Naive thymus-derived CD4-positive, alpha-beta T cell (primary cell): ENCODE results near the gene OXNAD1. TPM values are rescaled to one million over a fixed set of nuclear protein-coding genes. Genes with fewer than 3 reads are reported as not detected.

ENCODE experiments used
- ATAC-seq: fragments of 150-1000 bp; cut with Tn5 transposase; 2 replicates; pipeline ENCODE4 v1.10.0; 2021; ENCODE audit warnings: mild to moderate bottlenecking, moderate library complexity
- CTCF ChIA-PET: fragments of 350-600 bp; sonication (Branson Sonifier 250); formaldehyde crosslinking; loops from one replicate; lab custom pipeline; 2021; ENCODE audit warnings: antibody characterized with exemption; lab: Charles Lee
- POLR2A ChIA-PET: fragments of 350-600 bp; sonication (Branson Sonifier 250); formaldehyde crosslinking; loops from one replicate; lab custom pipeline; 2021; ENCODE audit warnings: antibody characterized with exemption, inconsistent platforms; lab: Charles Lee
- DNase-seq, 9 donors: peaks; one replicate each; pipeline versions ENCODE4 v3.0.0 to v3.0.0-alpha.2; 2020 to 2022; ENCODE audit warnings: mixed read lengths in 1 of 9
- H3K27ac ChIP-seq: one replicate; pipeline ENCODE4 v1.7.0; 2013; ENCODE audit warnings: mild to moderate bottlenecking, low read depth, low read length, moderate library complexity
- H3K27me3 ChIP-seq, 2 donors: one replicate each; pipeline ENCODE4 v1.7.0; 2013; ENCODE audit warnings: low read length in 2 of 2, mild to moderate bottlenecking in 2 of 2, moderate library complexity in 2 of 2; ENCODE audit not compliant: control insufficient read depth in 2 of 2, insufficient read depth in 2 of 2
- H3K36me3 ChIP-seq, 3 experiments: 1 replicate in 2 of 3; 2 replicates in 1 of 3; pipeline ENCODE4 v1.7.0; 2013; ENCODE audit warnings: low read length in 3 of 3, mild to moderate bottlenecking in 3 of 3, moderate library complexity in 1 of 3; ENCODE audit not compliant: insufficient read depth in 3 of 3, control insufficient read depth in 2 of 3
- H3K4me1 ChIP-seq, 2 donors: one replicate each; pipeline ENCODE4 v1.7.0; 2013; ENCODE audit warnings: low read length in 2 of 2, mild to moderate bottlenecking in 2 of 2, moderate library complexity in 1 of 2; ENCODE audit not compliant: control insufficient read depth in 2 of 2, insufficient read depth in 2 of 2
- H3K4me3 ChIP-seq: 2 replicates; pipeline ENCODE4 v1.7.0; 2013; ENCODE audit warnings: mild to moderate bottlenecking, low read length
- H3K9me3 ChIP-seq, 3 experiments: 1 replicate in 2 of 3; 2 replicates in 1 of 3; pipeline ENCODE4 v1.7.0; 2013; ENCODE audit warnings: low read length in 3 of 3; ENCODE audit not compliant: control insufficient read depth in 2 of 3
- H3K27ac Mint-ChIP-seq, 9 donors: one replicate each; pipeline ENCODE4 v1.8.0; 2020 to 2022; ENCODE audit warnings: mixed read lengths in 9 of 9, mild to moderate bottlenecking in 8 of 9, moderate library complexity in 5 of 9, inconsistent platforms in 2 of 9
- H3K27me3 Mint-ChIP-seq, 5 donors: one replicate each; pipeline ENCODE4 v1.8.0; 2021 to 2022; ENCODE audit warnings: mixed read lengths in 5 of 5, mild to moderate bottlenecking in 1 of 5
- H3K36me3 Mint-ChIP-seq, 5 donors: one replicate each; pipeline ENCODE4 v1.8.0; 2020 to 2022; ENCODE audit warnings: mixed read lengths in 5 of 5, mild to moderate bottlenecking in 3 of 5, inconsistent platforms in 1 of 5
- H3K4me1 Mint-ChIP-seq, 7 donors: one replicate each; pipeline ENCODE4 v1.8.0; 2020 to 2022; ENCODE audit warnings: mixed read lengths in 7 of 7, mild to moderate bottlenecking in 3 of 7, inconsistent platforms in 1 of 7
- H3K4me3 Mint-ChIP-seq, 10 donors: one replicate each; pipeline ENCODE4 v1.8.0; 2020 to 2022; ENCODE audit warnings: mild to moderate bottlenecking in 10 of 10, mixed read lengths in 10 of 10, moderate library complexity in 6 of 10, inconsistent platforms in 2 of 10
- H3K9me3 Mint-ChIP-seq, 11 donors: one replicate each; pipeline ENCODE4 v1.8.0; 2020 to 2022; ENCODE audit warnings: mixed read lengths in 11 of 11, mild to moderate bottlenecking in 4 of 11, inconsistent platforms in 1 of 11, moderate library complexity in 1 of 11
- intact Hi-C, 2 donors: fragments of 100-400 bp; cut with micrococcal nuclease; formaldehyde crosslinking; loops; one replicate each; pipeline ENCODE4 v1.15.1; 2023
- polyA plus RNA-seq, 2 donors: library from polyadenylated mRNA; unstranded; fragments of 300-500 nt; fragmentation: Illumina TruSeq; gene quantifications; one replicate each; pipeline ENCODE4 v1.2.3, GENCODE V29; 2021
- total RNA-seq, 6 experiments: library from RNA in 5 of 6; stranded (reverse) in 5 of 6; gene quantifications; 1 replicate in 5 of 6; 2 replicates in 1 of 6; pipeline ENCODE4 v1.2.3 and lab custom pipeline; 2021 to 2026

Gene OXNAD1
- total and polyA plus RNA-seq, 7 experiments from 2014 or later: 80.3 to 171 (median 134) TPM

- H3K27me3 Mint-ChIP-seq: no peaks in the 10 kb centered on the region
- Histone ChIP-seq H3K4me3 (peak overlapping the region; percentile 43), H3K9me3 (no peaks in the 10 kb centered on the region), H3K36me3 (peaks cover 10 to 29% (median 24%) of the 10 kb centered on the region in 3 experiments), H3K4me1 (peaks cover 93 to 94% of the 10 kb centered on the region in 2 donors), H3K27ac (peak overlapping the region; percentile 66), H3K27me3 (no peaks in the 10 kb centered on the region)
- peaks cover 76 to 99% (median 96%) of the 10 kb centered on the region in 7 donors for H3K4me1 Mint-ChIP-seq
- H3K27ac Mint-ChIP-seq: peak overlapping the region; percentile 85 to 97 (median 93)
- peaks cover 22 to 77% (median 72%) of the 10 kb centered on the region in 5 donors for H3K36me3 Mint-ChIP-seq
- ATAC-seq (no peak), DNase-seq (no peak)
- no peaks in the 10 kb centered on the region for H3K9me3 Mint-ChIP-seq
- POLR2A ChIA-PET: interaction anchor here (0.6 to 10.6 kb wide), 8 partner anchors 12 to 210 kb away, joined by 3 to 319 read pairs (median 8); partner anchors contain the start of genes DPH3 and OXNAD1
- CTCF ChIA-PET: interaction anchor here (1.2 to 6.1 kb wide), 6 partner anchors 9 to 16 kb away, joined by 3 to 48 read pairs (median 13); no protein-coding TSS in a partner anchor
- H3K4me3 Mint-ChIP-seq: peak overlapping the region; percentile 65 to 89 (median 77)
- intact Hi-C loops: loop anchor here (5.0 to 10.0 kb wide), 4 partner anchors 33 to 583 kb away; no protein-coding TSS in a partner anchor
Observed at GRCh38 chr3:16304061-16305010, 39.3 kb downstream of the OXNAD1 start.

GRCh38 chr3:16305111-16305541, 40.1 kb downstream of the OXNAD1 start:
- intact Hi-C loops: loop anchor here in 1 of 2 donors (10.0 kb wide), 1 partner anchor 540 kb away; no protein-coding TSS in a partner anchor
- Mint-ChIP-seq H3K36me3 (peaks cover 22 to 83% (median 78%) of the 10 kb centered on the region in 5 donors), H3K27me3 (no peaks in the 10 kb centered on the region), H3K27ac (peak overlapping the region; percentile 85 to 97 (median 93)), H3K4me3 (peak overlapping the region; percentile 65 to 89 (median 77)), H3K9me3 (no peaks in the 10 kb centered on the region), H3K4me1 (peaks cover 76 to 99% (median 96%) of the 10 kb centered on the region in 7 donors)
- H3K27ac ChIP-seq: peak overlapping the region; percentile 66
- H3K36me3 ChIP-seq: peaks cover 10 to 34% (median 24%) of the 10 kb centered on the region in 3 experiments
- no peaks in the 10 kb centered on the region for H3K27me3 ChIP-seq
- DNase-seq (peak in 4 of 9 donors; percentile 38 to 70 (median 52)), ATAC-seq (peak; percentile 55)
- CTCF ChIA-PET: interaction anchor here (1.2 to 6.1 kb wide), 5 partner anchors 9 to 15 kb away, joined by 5 to 48 read pairs (median 15); no protein-coding TSS in a partner anchor
- POLR2A ChIA-PET: interaction anchor here (1.5 to 10.6 kb wide), 5 partner anchors 12 to 40 kb away, joined by 4 to 319 read pairs (median 47); partner anchors contain the start of genes DPH3 and OXNAD1
- peaks cover 93 to 94% of the 10 kb centered on the region in 2 donors for H3K4me1 ChIP-seq
- peak overlapping the region; percentile 43 for H3K4me3 ChIP-seq
- H3K9me3 ChIP-seq: no peaks in the 10 kb centered on the region

GRCh38 chr3:16307832-16308531, 43.0 kb downstream of the OXNAD1 start:
- H3K27me3 Mint-ChIP-seq: no peaks in the 10 kb centered on the region
- ChIA-PET CTCF (interaction anchor here (0.8 to 3.2 kb wide), 5 partner anchors 9 to 39 kb away, joined by 4 to 18 read pairs (median 7); no protein-coding TSS in a partner anchor), POLR2A (interaction anchor here (0.9 to 10.6 kb wide), 7 partner anchors 9 to 172 kb away, joined by 3 to 319 read pairs (median 5); no protein-coding TSS in a partner anchor)
- Histone ChIP-seq H3K27ac (peak overlapping the region; percentile 44), H3K9me3 (no peaks in the 10 kb centered on the region), H3K4me3 (no peak overlapping the region), H3K27me3 (no peaks in the 10 kb centered on the region), H3K36me3 (peaks cover 3 to 35% (median 21%) of the 10 kb centered on the region in 3 experiments), H3K4me1 (peaks cover 91 to 93% of the 10 kb centered on the region in 2 donors)
- H3K4me3 Mint-ChIP-seq: peak overlapping the region; percentile 8 to 81 (median 76)
- H3K4me1 Mint-ChIP-seq: peaks cover 76 to 95% (median 92%) of the 10 kb centered on the region in 7 donors
- intact Hi-C loops: loop anchor here in 1 of 2 donors (10.0 kb wide), 1 partner anchor 537 kb away; no protein-coding TSS in a partner anchor
- H3K36me3 Mint-ChIP-seq: peaks cover 22 to 74% (median 69%) of the 10 kb centered on the region in 5 donors
- H3K9me3 Mint-ChIP-seq: no peaks in the 10 kb centered on the region
- ATAC-seq: no peak
- peak overlapping the region; percentile 19 to 97 (median 89) for H3K27ac Mint-ChIP-seq
- DNase-seq: no peak

- Mint-ChIP-seq H3K36me3 (peaks cover 22 to 76% (median 64%) of the 10 kb centered on the region in 5 donors), H3K9me3 (no peaks in the 10 kb centered on the region), H3K4me1 (peaks cover 75 to 95% (median 92%) of the 10 kb centered on the region in 7 donors), H3K27me3 (no peaks in the 10 kb centered on the region), H3K27ac (peak overlapping the region; percentile 25 to 97 (median 90)), H3K4me3 (peak overlapping the region in 8 of 10 donors; percentile 18 to 81 (median 76))
- Histone ChIP-seq H3K9me3 (no peaks in the 10 kb centered on the region), H3K27me3 (no peaks in the 10 kb centered on the region), H3K4me1 (peaks cover 91 to 93% of the 10 kb centered on the region in 2 donors), H3K27ac (peak overlapping the region; percentile 48), H3K36me3 (peaks cover 0 to 42% (median 22%) of the 10 kb centered on the region in 3 experiments), H3K4me3 (no peak overlapping the region)
- CTCF ChIA-PET: interaction anchor here (2.1 to 3.2 kb wide), 3 partner anchors 11 to 18 kb away, joined by 7 to 18 read pairs (median 9); no protein-coding TSS in a partner anchor
- intact Hi-C loops: loop anchor here (1.0 to 10.0 kb wide), 4 partner anchors 7 to 536 kb away; no protein-coding TSS in a partner anchor
- no peak for DNase-seq
- POLR2A ChIA-PET: interaction anchor here (1.2 to 10.6 kb wide), 4 partner anchors 8 to 27 kb away, joined by 5 to 319 read pairs (median 118); no protein-coding TSS in a partner anchor
- ATAC-seq: no peak
Observed at GRCh38 chr3:16308727-16309126, 43.7 kb downstream of the OXNAD1 start.

GRCh38 chr3:16309558-16309957, 44.5 kb downstream of the OXNAD1 start:
- H3K27me3 Mint-ChIP-seq: no peaks in the 10 kb centered on the region
- peaks cover 0 to 48% (median 24%) of the 10 kb centered on the region in 3 experiments for H3K36me3 ChIP-seq
- H3K9me3 Mint-ChIP-seq: no peaks in the 10 kb centered on the region
- H3K27ac ChIP-seq: peak overlapping the region; percentile 48
- intact Hi-C loops: loop anchor here (1.0 to 10.0 kb wide), 4 partner anchors 8 to 535 kb away; no protein-coding TSS in a partner anchor
- DNase-seq (peak in 6 of 9 donors; percentile 51 to 86 (median 59)), ATAC-seq (peak; percentile 83)
- no peak overlapping the region for H3K4me3 ChIP-seq
- no peaks in the 10 kb centered on the region for H3K9me3 ChIP-seq
- H3K4me1 ChIP-seq: peaks cover 92 to 94% of the 10 kb centered on the region in 2 donors
- H3K4me3 Mint-ChIP-seq: peak overlapping the region; percentile 25 to 90 (median 78)
- H3K27me3 ChIP-seq: no peaks in the 10 kb centered on the region
- H3K36me3 Mint-ChIP-seq: peaks cover 17 to 71% (median 58%) of the 10 kb centered on the region in 5 donors
- H3K4me1 Mint-ChIP-seq: peaks cover 74 to 97% (median 92%) of the 10 kb centered on the region in 7 donors
- CTCF ChIA-PET: interaction anchor here (1.0 kb wide), 1 partner anchor 8 kb away, joined by 5 read pairs; no protein-coding TSS in a partner anchor
- H3K27ac Mint-ChIP-seq: peak overlapping the region; percentile 85 to 98 (median 91)
- POLR2A ChIA-PET: interaction anchor here (1.0 to 10.6 kb wide), 3 partner anchors 9 to 17 kb away, joined by 3 to 226 read pairs (median 9); no protein-coding TSS in a partner anchor
